ENCODE measurements around the gene MACROD2.

The MACROD2 gene

GRCh38 chr20:15100506-15101160 lies 1105.3 kb downstream of the MACROD2 start:
- Histone ChIP-seq H2AFZ (ENCODE audit: low read depth, low read length, severe bottlenecking) (no peak overlapping the region), H3K27ac (ENCODE audit: low read depth, low read length) (no peak overlapping the region), H3K4me2 (ENCODE audit: low read depth, low read length, poor library complexity, severe bottlenecking) (no peak overlapping the region), H4K20me1 (ENCODE audit: low read depth, low read length) (no peaks in the 10 kb centered on the region), H3K36me3 (ENCODE audit: low read length) (no peaks in the 10 kb centered on the region), H3K9ac (ENCODE audit: low read length) (no peak overlapping the region), H3K27me3 (ENCODE audit: low read length) (no peaks in the 10 kb centered on the region), H3K79me2 (ENCODE audit: insufficient read depth, low read length) (no peaks in the 10 kb centered on the region), H3K9me2 (replicated peaks; ENCODE audit: insufficient read depth, low read length) (0 out of 2 replicates have a peak, but pooled peaks cover 2% of the 10 kb centered on the region), H3K9me3 (ENCODE audit: insufficient read depth, low read length) (no peaks in the 10 kb centered on the region), H3K4me3 (ENCODE audit: insufficient read depth, low read length, poor library complexity, severe bottlenecking) (no peak overlapping the region), H3F3A (ENCODE audit: insufficient read depth) (no peaks in the 10 kb centered on the region)
- no peak for TF ChIP-seq CTCF (IDR thresholded peaks at IDR 0.05; ENCODE audit: insufficient read depth, low read length, poor library complexity, severe bottlenecking)
- TF ChIP-seq EZH2phosphoT487 (conservative IDR thresholded peaks at IDR 0.05; ENCODE audit: low read length) = no peak

- no peaks in the 10 kb centered on the region for H4K20me1 ChIP-seq (ENCODE audit: low read depth, low read length)
- H3K79me2 ChIP-seq (ENCODE audit: insufficient read depth, low read length) = no peaks in the 10 kb centered on the region
- no peaks in the 10 kb centered on the region for H3K27me3 ChIP-seq (ENCODE audit: low read length)
- H3K9me2 ChIP-seq (replicated peaks; ENCODE audit: insufficient read depth, low read length) = no peaks in the 10 kb centered on the region
- TF ChIP-seq CTCF (IDR thresholded peaks at IDR 0.05; ENCODE audit: insufficient read depth, low read length, poor library complexity, severe bottlenecking) (no peak), EZH2phosphoT487 (conservative IDR thresholded peaks at IDR 0.05; ENCODE audit: low read length) (no peak)
- H3K9me3 ChIP-seq (ENCODE audit: insufficient read depth, low read length) = no peaks in the 10 kb centered on the region
- no peak overlapping the region for H3K27ac ChIP-seq (ENCODE audit: low read depth, low read length)
- H3K4me2 ChIP-seq (ENCODE audit: low read depth, low read length, poor library complexity, severe bottlenecking) = no peak overlapping the region
- H3F3A ChIP-seq (ENCODE audit: insufficient read depth) = no peaks in the 10 kb centered on the region
- no peaks in the 10 kb centered on the region for H3K36me3 ChIP-seq (ENCODE audit: low read length)
- no peak overlapping the region for H2AFZ ChIP-seq (ENCODE audit: low read depth, low read length, severe bottlenecking)
- no peak overlapping the region for H3K9ac ChIP-seq (ENCODE audit: low read length)
- no peak overlapping the region for H3K4me3 ChIP-seq (ENCODE audit: insufficient read depth, low read length, poor library complexity, severe bottlenecking)
These were observed 1112.6 kb downstream of the MACROD2 start for GRCh38 chr20:15107931-15108330.

- Histone ChIP-seq H3K9me3 (ENCODE audit: insufficient read depth, low read length) (no peaks in the 10 kb centered on the region), H3K27me3 (ENCODE audit: low read length) (no peaks in the 10 kb centered on the region), H3K36me3 (ENCODE audit: low read length) (no peaks in the 10 kb centered on the region), H3K9ac (ENCODE audit: low read length) (no peak overlapping the region), H3K9me2 (replicated peaks; ENCODE audit: insufficient read depth, low read length) (no peaks in the 10 kb centered on the region), H3K79me2 (ENCODE audit: insufficient read depth, low read length) (no peaks in the 10 kb centered on the region), H3K4me2 (ENCODE audit: low read depth, low read length, poor library complexity, severe bottlenecking) (no peak overlapping the region), H4K20me1 (ENCODE audit: low read depth, low read length) (no peaks in the 10 kb centered on the region), H2AFZ (ENCODE audit: low read depth, low read length, severe bottlenecking) (no peak overlapping the region), H3K27ac (ENCODE audit: low read depth, low read length) (no peak overlapping the region), H3F3A (ENCODE audit: insufficient read depth) (no peaks in the 10 kb centered on the region), H3K4me3 (ENCODE audit: insufficient read depth, low read length, poor library complexity, severe bottlenecking) (no peak overlapping the region)
- no peak for TF ChIP-seq EZH2phosphoT487 (conservative IDR thresholded peaks at IDR 0.05; ENCODE audit: low read length)
- TF ChIP-seq CTCF (IDR thresholded peaks at IDR 0.05; ENCODE audit: insufficient read depth, low read length, poor library complexity, severe bottlenecking) = no peak
These were observed 1114.2 kb downstream of the MACROD2 start for GRCh38 chr20:15109494-15109893.
